ENCODE measurements around the gene SIAH2. TPM values are rescaled to one million over a fixed set of nuclear protein-coding genes. Genes with fewer than 3 reads are reported as not detected.

The SIAH2 gene
- total and polyA plus RNA-seq, 4 donors, result 7.5 to 37.9 (median 21.9) TPM

GRCh38 chr3:150742679-150743078, 20.3 kb downstream of the SIAH2 start:
- no peaks in the 10 kb centered on the region for H3K9me3 ChIP-seq (ENCODE audit: control insufficient read depth in 4 of 4, insufficient read depth in 3 of 4, low read length in 3 of 4)
- no peak overlapping the region for H3K9ac ChIP-seq (ENCODE audit: insufficient read depth in 1 of 2, low read length in 2 of 2)
- H3K27ac ChIP-seq (ENCODE audit: low read depth in 1 of 2, low read length in 1 of 2), result no peak overlapping the region
- H3K36me3 ChIP-seq (ENCODE audit: control insufficient read depth in 4 of 4, insufficient read depth in 4 of 4, low read length in 4 of 4), result peaks cover 0 to 6% (median 3%) of the 10 kb centered on the region in 4 donors
- H3K4me1 ChIP-seq (ENCODE audit: control insufficient read depth in 5 of 5, insufficient read depth in 5 of 5, low read length in 5 of 5), result peaks cover 0 to 16% (median 4%) of the 10 kb centered on the region in 5 donors
- ATAC-seq (ENCODE audit: insufficient read depth, low FRiP score) (no peak), DNase-seq (no peak)
- H3K4me3 ChIP-seq, result no peak overlapping the region
- 95 to 96% methylated on average over 4 of the region's 4 CpGs for WGBS, 2 donors
- TF ChIP-seq, protein P1, sequence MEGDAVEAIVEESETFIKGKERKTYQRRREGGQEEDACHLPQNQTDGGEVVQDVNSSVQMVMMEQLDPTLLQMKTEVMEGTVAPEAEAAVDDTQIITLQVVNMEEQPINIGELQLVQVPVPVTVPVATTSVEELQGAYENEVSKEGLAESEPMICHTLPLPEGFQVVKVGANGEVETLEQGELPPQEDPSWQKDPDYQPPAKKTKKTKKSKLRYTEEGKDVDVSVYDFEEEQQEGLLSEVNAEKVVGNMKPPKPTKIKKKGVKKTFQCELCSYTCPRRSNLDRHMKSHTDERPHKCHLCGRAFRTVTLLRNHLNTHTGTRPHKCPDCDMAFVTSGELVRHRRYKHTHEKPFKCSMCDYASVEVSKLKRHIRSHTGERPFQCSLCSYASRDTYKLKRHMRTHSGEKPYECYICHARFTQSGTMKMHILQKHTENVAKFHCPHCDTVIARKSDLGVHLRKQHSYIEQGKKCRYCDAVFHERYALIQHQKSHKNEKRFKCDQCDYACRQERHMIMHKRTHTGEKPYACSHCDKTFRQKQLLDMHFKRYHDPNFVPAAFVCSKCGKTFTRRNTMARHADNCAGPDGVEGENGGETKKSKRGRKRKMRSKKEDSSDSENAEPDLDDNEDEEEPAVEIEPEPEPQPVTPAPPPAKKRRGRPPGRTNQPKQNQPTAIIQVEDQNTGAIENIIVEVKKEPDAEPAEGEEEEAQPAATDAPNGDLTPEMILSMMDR (IDR thresholded peaks at IDR 0.05; ENCODE audit: control extremely low read depth, extremely low read depth), result no peak
- no peaks in the 10 kb centered on the region for H3K27me3 ChIP-seq (ENCODE audit: control insufficient read depth in 3 of 3, insufficient read depth in 3 of 3, low read length in 2 of 3)

DNA sequence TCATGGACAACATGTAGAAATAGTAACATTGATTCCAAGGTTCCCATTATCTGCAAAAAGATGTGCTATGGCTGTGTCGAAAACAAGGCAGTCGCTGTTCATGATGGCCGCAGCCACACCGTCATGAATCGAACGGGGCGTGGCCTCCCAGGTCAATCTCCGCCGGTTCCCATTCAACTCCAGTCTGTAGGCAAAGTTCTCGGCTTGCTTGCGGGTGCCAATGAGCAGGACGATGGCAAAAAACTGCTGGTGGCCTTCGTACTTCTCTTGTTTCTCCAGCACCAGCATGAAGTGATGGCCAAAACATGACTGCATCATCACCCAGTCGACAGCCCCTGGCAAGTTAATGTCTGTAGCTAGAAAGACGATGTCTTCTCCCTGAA, 20.8 kb downstream of the SIAH2 start:
- TF ChIP-seq, protein P1 (IDR thresholded peaks at IDR 0.05; ENCODE audit: control extremely low read depth, extremely low read depth), result no peak
- Histone ChIP-seq H3K36me3 (ENCODE audit: control insufficient read depth in 4 of 4, insufficient read depth in 4 of 4, low read length in 4 of 4) (peaks cover 0 to 6% (median 3%) of the 10 kb centered on the region in 4 donors), H3K27me3 (ENCODE audit: control insufficient read depth in 3 of 3, insufficient read depth in 3 of 3, low read length in 2 of 3) (no peaks in the 10 kb centered on the region), H3K9ac (ENCODE audit: insufficient read depth in 1 of 2, low read length in 2 of 2) (no peak overlapping the region), H3K4me1 (ENCODE audit: control insufficient read depth in 5 of 5, insufficient read depth in 5 of 5, low read length in 5 of 5) (peaks cover 0 to 14% (median 4%) of the 10 kb centered on the region in 5 donors), H3K4me3 (no peak overlapping the region), H3K27ac (ENCODE audit: low read depth in 1 of 2, low read length in 1 of 2) (no peak overlapping the region), H3K9me3 (ENCODE audit: control insufficient read depth in 4 of 4, insufficient read depth in 3 of 4, low read length in 3 of 4) (no peaks in the 10 kb centered on the region)
- ATAC-seq (ENCODE audit: insufficient read depth, low FRiP score) (no peak), DNase-seq (no peak)
- 96 to 97% methylated on average over 15 of the region's 15 CpGs for WGBS, 2 donors

- Histone ChIP-seq H3K9ac (ENCODE audit: insufficient read depth in 1 of 2, low read length in 2 of 2) (no peak overlapping the region), H3K9me3 (ENCODE audit: control insufficient read depth in 4 of 4, insufficient read depth in 3 of 4, low read length in 3 of 4) (no peaks in the 10 kb centered on the region), H3K27me3 (ENCODE audit: control insufficient read depth in 3 of 3, insufficient read depth in 3 of 3, low read length in 2 of 3) (no peaks in the 10 kb centered on the region), H3K4me3 (no peak overlapping the region), H3K36me3 (ENCODE audit: control insufficient read depth in 4 of 4, insufficient read depth in 4 of 4, low read length in 4 of 4) (peaks cover 0 to 6% (median 3%) of the 10 kb centered on the region in 4 donors), H3K4me1 (ENCODE audit: control insufficient read depth in 5 of 5, insufficient read depth in 5 of 5, low read length in 5 of 5) (peaks cover 0 to 11% (median 4%) of the 10 kb centered on the region in 5 donors), H3K27ac (ENCODE audit: low read depth in 1 of 2, low read length in 1 of 2) (no peak overlapping the region)
- no peak for ATAC-seq (ENCODE audit: insufficient read depth, low FRiP score)
- no peak for DNase-seq
- TF ChIP-seq, protein P1 (IDR thresholded peaks at IDR 0.05; ENCODE audit: control extremely low read depth, extremely low read depth), result no peak
- 77 to 83% methylated on average over 5 of the region's 5 CpGs for WGBS, 2 donors
These were observed 21.4 kb downstream of the SIAH2 start for GRCh38 chr3:150741497-150742140.
